ENCODE data around the gene CCDC87.

DNA sequence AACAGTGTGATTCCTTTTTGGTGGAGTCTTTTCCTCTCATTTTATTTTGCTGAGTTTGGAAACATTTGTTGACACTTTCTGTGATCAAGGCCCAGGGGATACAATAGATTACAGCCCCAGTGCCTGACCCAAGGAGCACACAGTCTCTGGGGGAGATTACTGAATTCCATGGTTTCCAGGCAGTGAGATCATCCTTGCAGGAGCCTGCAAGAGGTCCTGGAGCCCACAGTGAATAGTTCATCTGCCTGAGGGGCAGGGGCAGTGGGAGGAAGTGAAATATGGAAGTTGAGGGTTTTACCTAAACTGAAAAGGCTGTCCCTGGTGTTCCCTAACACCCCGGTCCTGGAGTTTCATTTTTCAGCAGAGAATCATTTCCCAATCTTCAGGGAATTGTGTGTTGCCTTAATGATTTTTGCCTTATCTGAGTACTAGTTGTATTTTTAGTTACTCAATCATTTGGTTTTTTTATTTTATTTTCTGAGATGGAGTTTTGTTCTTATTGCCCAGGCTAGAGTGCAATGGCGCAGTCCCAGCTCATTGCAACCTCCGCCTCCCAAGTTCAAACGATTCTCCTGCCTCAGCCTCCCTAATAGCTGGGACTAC lies 7.9 kb upstream of the CCDC87 start:
- TF ChIP-seq, protein P1, sequence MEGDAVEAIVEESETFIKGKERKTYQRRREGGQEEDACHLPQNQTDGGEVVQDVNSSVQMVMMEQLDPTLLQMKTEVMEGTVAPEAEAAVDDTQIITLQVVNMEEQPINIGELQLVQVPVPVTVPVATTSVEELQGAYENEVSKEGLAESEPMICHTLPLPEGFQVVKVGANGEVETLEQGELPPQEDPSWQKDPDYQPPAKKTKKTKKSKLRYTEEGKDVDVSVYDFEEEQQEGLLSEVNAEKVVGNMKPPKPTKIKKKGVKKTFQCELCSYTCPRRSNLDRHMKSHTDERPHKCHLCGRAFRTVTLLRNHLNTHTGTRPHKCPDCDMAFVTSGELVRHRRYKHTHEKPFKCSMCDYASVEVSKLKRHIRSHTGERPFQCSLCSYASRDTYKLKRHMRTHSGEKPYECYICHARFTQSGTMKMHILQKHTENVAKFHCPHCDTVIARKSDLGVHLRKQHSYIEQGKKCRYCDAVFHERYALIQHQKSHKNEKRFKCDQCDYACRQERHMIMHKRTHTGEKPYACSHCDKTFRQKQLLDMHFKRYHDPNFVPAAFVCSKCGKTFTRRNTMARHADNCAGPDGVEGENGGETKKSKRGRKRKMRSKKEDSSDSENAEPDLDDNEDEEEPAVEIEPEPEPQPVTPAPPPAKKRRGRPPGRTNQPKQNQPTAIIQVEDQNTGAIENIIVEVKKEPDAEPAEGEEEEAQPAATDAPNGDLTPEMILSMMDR (IDR thresholded peaks at IDR 0.05; ENCODE audit: control extremely low read depth in 1 of 3, insufficient read depth in 1 of 3, low read depth in 1 of 3, low read length in 3 of 3) = no peak
- no peak for TF ChIP-seq CEBPB (IDR thresholded peaks at IDR 0.05; ENCODE audit: low read depth, low read length)
- TF ChIP-seq EZH2 (IDR thresholded peaks at IDR 0.05; ENCODE audit: low read depth, low read length, severe bottlenecking) = no peak
- TF ChIP-seq BRCA1 (IDR thresholded peaks at IDR 0.05; ENCODE audit: low read depth, low read length) = no peak
